HEK293T (cell line): Measurements from ENCODE around the gene MOK.

Experiments used
- BHLHE40 ChIP-seq: fragments of 450-650 bp; IDR thresholded peaks from 2 replicates; pipeline ENCODE4 v1.6.1; 2016; ENCODE audit warnings: mild to moderate bottlenecking, moderate library complexity, borderline replicate concordance
- CTBP1 ChIP-seq: fragments of 450-650 bp; IDR thresholded peaks from 2 replicates; pipeline ENCODE4 v1.6.1; 2016; ENCODE audit warnings: borderline replicate concordance
- ELF4 ChIP-seq: fragments of 450-650 bp; IDR thresholded peaks from 2 replicates; pipeline ENCODE4 v1.6.1; 2017; ENCODE audit warnings: antibody characterized with exemption
- FOXK2 ChIP-seq: fragments of 450-650 bp; IDR thresholded peaks from 2 replicates; pipeline ENCODE4 v1.6.1; 2016; ENCODE audit warnings: mild to moderate bottlenecking
- FOXM1 ChIP-seq: fragments of 450-650 bp; IDR thresholded peaks from 2 replicates; pipeline ENCODE4 v1.6.1; 2017; ENCODE audit warnings: mild to moderate bottlenecking, borderline replicate concordance
- HDGF ChIP-seq: fragments of 450-650 bp; IDR thresholded peaks from 2 replicates; pipeline ENCODE4 v1.6.1; 2017; ENCODE audit warnings: antibody characterized with exemption, borderline replicate concordance
- L3MBTL2 ChIP-seq: fragments of 450-650 bp; conservative IDR thresholded peaks from 2 replicates; pipeline ENCODE4 v1.6.1; 2016; ENCODE audit warnings: mild to moderate bottlenecking
- LEF1 ChIP-seq: fragments of 450-650 bp; IDR thresholded peaks from 2 replicates; pipeline ENCODE4 v1.6.1; 2017; ENCODE audit warnings: mild to moderate bottlenecking, borderline replicate concordance
- NFRKB ChIP-seq: fragments of 450-650 bp; IDR thresholded peaks from 2 replicates; pipeline ENCODE4 v1.6.1; 2016; ENCODE audit warnings: mild to moderate bottlenecking, moderate library complexity
- PKNOX1 ChIP-seq: fragments of 450-650 bp; IDR thresholded peaks from 2 replicates; pipeline ENCODE4 v1.6.1; 2016
- SP1 ChIP-seq: fragments of 450-650 bp; IDR thresholded peaks from 2 replicates; pipeline ENCODE4 v1.6.1; 2017
- ZNF384 ChIP-seq: fragments of 450-650 bp; IDR thresholded peaks from 2 replicates; pipeline ENCODE4 v1.6.1; 2016

GRCh38 chr14:102217399-102217798, 87.6 kb downstream of the MOK start:
- TF ChIP-seq NFRKB: no peak
- TF ChIP-seq FOXM1: no peak
- no peak for TF ChIP-seq SP1
- TF ChIP-seq HDGF: no peak
- no peak for TF ChIP-seq BHLHE40
- no peak for TF ChIP-seq ELF4
- no peak for TF ChIP-seq L3MBTL2
- TF ChIP-seq CTBP1: no peak
- TF ChIP-seq FOXK2: no peak
- TF ChIP-seq LEF1: no peak
- no peak for TF ChIP-seq PKNOX1
- TF ChIP-seq ZNF384: no peak
